ENCODE measurements around the gene CD302. TPM values are rescaled to one million over a fixed set of nuclear protein-coding genes. Genes with fewer than 3 reads are reported as not detected.
A peak's percentile ranks its signal among the peaks of the same experiment; 100 is the strongest.

Gene CD302
- total and polyA plus RNA-seq, 2 of the 8 experiments (the other 6 are each of a cell fraction or from before 2014, with no cell fraction given) = 0.76 to 0.79 TPM

GRCh38 chr2:159811232-159811631 lies 13.2 kb upstream of the CD302 start:
- H3K27ac ChIP-seq (ENCODE audit: low read depth, low read length) = no peak overlapping the region
- no peak overlapping the region for H2AFZ ChIP-seq (ENCODE audit: low read length)
- no peak overlapping the region for H3K23ac ChIP-seq (ENCODE audit: insufficient read length)
- H3K4me2 ChIP-seq (ENCODE audit: insufficient read depth in 1 of 2, low read depth in 2 of 2, low read length in 2 of 2) = no peak overlapping the region
- no peak overlapping the region for H4K91ac ChIP-seq (replicated peaks; ENCODE audit: insufficient read length, low read length)
- H3K36me3 ChIP-seq (ENCODE audit: control insufficient read depth in 2 of 4, insufficient read depth in 4 of 4, low read length in 3 of 4) = no peaks in the 10 kb centered on the region
- no peak overlapping the region for H4K8ac ChIP-seq (ENCODE audit: extremely low read depth, insufficient read depth, low read length)
- H2AK5ac ChIP-seq (ENCODE audit: low read depth, low read length) = no peak overlapping the region
- H3K23me2 ChIP-seq (ENCODE audit: low read depth, low read length) = no peaks in the 10 kb centered on the region
- no peak overlapping the region for H2BK12ac ChIP-seq (ENCODE audit: low read depth, low read length)
- no peaks in the 10 kb centered on the region for H3K27me3 ChIP-seq (replicated peaks in 1 of 4; ENCODE audit: control insufficient read depth in 3 of 4, extremely low read depth in 1 of 4, insufficient read depth in 3 of 4, low read length in 3 of 4)
- H3K18ac ChIP-seq (ENCODE audit: extremely low read depth, low read length) = no peak overlapping the region
- H3K79me1 ChIP-seq (ENCODE audit: low read depth, low read length) = no peaks in the 10 kb centered on the region
- H3K9ac ChIP-seq (replicated peaks in 1 of 4; ENCODE audit: extremely low read depth in 1 of 4, low read depth in 3 of 4, low read length in 3 of 4) = no peak overlapping the region
- POLR2A ChIA-PET (ENCODE audit: partially characterized antibody) = no interaction called here
- H3K14ac ChIP-seq (ENCODE audit: insufficient read length) = no peak overlapping the region
- no peak overlapping the region for H3K4me3 ChIP-seq (ENCODE audit: extremely low read depth in 1 of 4, insufficient read depth in 2 of 4, low read depth in 3 of 4, low read length in 4 of 4)
- CTCF ChIA-PET (ENCODE audit: partially characterized antibody) = interaction anchor here (0.7 to 1.8 kb wide), 2 partner anchors 111 to 965 kb away, joined by 3 to 5 read pairs; no protein-coding TSS in a partner anchor
- no peaks in the 10 kb centered on the region for H4K20me1 ChIP-seq (replicated peaks in 1 of 2; ENCODE audit: control insufficient read depth in 1 of 2, insufficient read depth in 2 of 2, low read length in 2 of 2)
- FAIRE-seq (peak; percentile 45), DNase-seq (ENCODE audit: low read depth in 1 of 2, low spot score in 2 of 2) (no peak)
- H3K4me1 ChIP-seq (replicated peaks in 1 of 4; ENCODE audit: control insufficient read depth in 3 of 4, insufficient read depth in 4 of 4, low read length in 3 of 4) = no peaks in the 10 kb centered on the region; a peak in 1 of 7 replicates
- no peaks in the 10 kb centered on the region for H3K79me2 ChIP-seq (ENCODE audit: control insufficient read depth in 1 of 2, insufficient read depth in 2 of 2, low read length in 2 of 2)
- no peak overlapping the region for H2BK20ac ChIP-seq (ENCODE audit: low read length)
- WGBS, 2 experiments (ENCODE audit: extremely low coverage in 1 of 2, insufficient coverage in 1 of 2, insufficient read length in 1 of 2, insufficient replicate concordance in 2 of 2, low coverage in 1 of 2, low lambda C conversion rate in 2 of 2, missing lambda C conversion rate in 1 of 2) = 90% methylated on average over 4 of the region's 4 CpGs; no CpG with 5 or more reads in 1 of the 2 experiments
- H2BK15ac ChIP-seq (ENCODE audit: low read length) = no peak overlapping the region
- H2BK120ac ChIP-seq (replicated peaks; ENCODE audit: low read depth, low read length) = no peak overlapping the region
- H3K9me3 ChIP-seq (ENCODE audit: insufficient read depth in 2 of 2, low read depth in 1 of 2, low read length in 1 of 2) = no peaks in the 10 kb centered on the region
- no peak overlapping the region for H3K56ac ChIP-seq (replicated peaks; ENCODE audit: insufficient read length, low read depth, low read length)
- no peak overlapping the region for H2BK5ac ChIP-seq (ENCODE audit: low read depth, low read length)
- no peak overlapping the region for H3K4ac ChIP-seq (replicated peaks; ENCODE audit: insufficient read length, low read depth, low read length)
- no peak overlapping the region for H4K5ac ChIP-seq (ENCODE audit: insufficient read length, low read depth, low read length)
- TF ChIP-seq HDAC2 (IDR thresholded peaks at IDR 0.05; ENCODE audit: borderline replicate concordance in 1 of 2, low read depth in 2 of 2, low read length in 2 of 2) (no peak), GABPA (IDR thresholded peaks at IDR 0.05; ENCODE audit: borderline replicate concordance, insufficient read depth, low read length) (no peak), POLR2AphosphoS5 (IDR thresholded peaks at IDR 0.05; ENCODE audit: low read depth, low read length) (no peak), HDAC6 (IDR thresholded peaks at IDR 0.05; ENCODE audit: low read depth, low read length) (no peak)
